Adrenal gland (tissue), 5 donors: ENCODE measurements around the gene MPEG1.

ENCODE experiments used
- POLR2A ChIP-seq, 2 donors: fragments of 450-650 bp; IDR thresholded peaks; one replicate each; pipeline ENCODE4 v1.6.1; 2017; ENCODE audit warnings: antibody characterized with exemption in 2 of 2, mild to moderate bottlenecking in 2 of 2, moderate library complexity in 1 of 2
- TF ChIP-seq, protein P1 (sequence below), 6 experiments: fragments of 450-650 bp in 4 of 6; fragments of 200-600 bp in 2 of 6; sonication (generic) in 1 of 6; IDR thresholded peaks; 1 replicate in 5 of 6; 2 replicates in 1 of 6; pipeline versions ENCODE4 v1.5.1 to v1.8.0; 2016 to 2021; ENCODE audit warnings: antibody characterized with exemption in 6 of 6, mild to moderate bottlenecking in 2 of 6, moderate library complexity in 1 of 6
- donor health status: DM: no; HTN: no; CAD: no.

DNA sequence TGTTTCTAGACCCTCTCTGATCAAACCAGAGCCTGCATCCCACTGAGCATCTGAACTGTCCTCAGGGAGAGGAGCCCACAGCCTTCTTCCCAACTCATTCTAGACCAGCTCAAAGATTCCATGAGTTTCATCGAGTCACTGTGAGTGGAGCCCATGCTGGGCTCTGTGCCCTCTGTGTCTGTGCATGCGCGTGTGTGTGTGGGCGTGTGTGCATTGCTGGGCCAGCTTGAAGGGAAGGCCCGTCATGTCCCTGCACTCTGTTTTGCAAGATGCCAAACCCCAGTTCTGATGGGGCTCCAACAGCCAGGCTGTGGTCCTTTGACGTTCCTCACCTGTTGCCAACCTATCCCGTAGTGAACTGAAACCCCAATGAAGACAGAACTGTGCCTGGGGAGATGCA, 7.1 kb downstream of the MPEG1 start:
- TF ChIP-seq, protein P1, sequence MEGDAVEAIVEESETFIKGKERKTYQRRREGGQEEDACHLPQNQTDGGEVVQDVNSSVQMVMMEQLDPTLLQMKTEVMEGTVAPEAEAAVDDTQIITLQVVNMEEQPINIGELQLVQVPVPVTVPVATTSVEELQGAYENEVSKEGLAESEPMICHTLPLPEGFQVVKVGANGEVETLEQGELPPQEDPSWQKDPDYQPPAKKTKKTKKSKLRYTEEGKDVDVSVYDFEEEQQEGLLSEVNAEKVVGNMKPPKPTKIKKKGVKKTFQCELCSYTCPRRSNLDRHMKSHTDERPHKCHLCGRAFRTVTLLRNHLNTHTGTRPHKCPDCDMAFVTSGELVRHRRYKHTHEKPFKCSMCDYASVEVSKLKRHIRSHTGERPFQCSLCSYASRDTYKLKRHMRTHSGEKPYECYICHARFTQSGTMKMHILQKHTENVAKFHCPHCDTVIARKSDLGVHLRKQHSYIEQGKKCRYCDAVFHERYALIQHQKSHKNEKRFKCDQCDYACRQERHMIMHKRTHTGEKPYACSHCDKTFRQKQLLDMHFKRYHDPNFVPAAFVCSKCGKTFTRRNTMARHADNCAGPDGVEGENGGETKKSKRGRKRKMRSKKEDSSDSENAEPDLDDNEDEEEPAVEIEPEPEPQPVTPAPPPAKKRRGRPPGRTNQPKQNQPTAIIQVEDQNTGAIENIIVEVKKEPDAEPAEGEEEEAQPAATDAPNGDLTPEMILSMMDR (IDR thresholded peaks at IDR 0.05) = no peak
- no peak for TF ChIP-seq POLR2A (IDR thresholded peaks at IDR 0.05)
